K562 (cell line): ENCODE measurements around the gene PRIM1. TPM values are rescaled to one million over a fixed set of nuclear protein-coding genes. Genes with fewer than 3 reads are reported as not detected.

ENCODE experiments used
- ETS2 ChIP-seq: IDR thresholded peaks from 2 replicates; pipeline ENCODE4 v1.6.1; 2016; ENCODE audit warnings: borderline replicate concordance, missing genetic modification characterization, mild to moderate bottlenecking, moderate library complexity, missing compliant biosample characterization; ENCODE audit not compliant: poor library complexity, severe bottlenecking
- KLF6 ChIP-seq: fragments of 250-450 bp; sonication (Bioruptor Pico); IDR thresholded peaks from 2 replicates; pipeline ENCODE4 v1.4.0; 2020; ENCODE audit warnings: mild to moderate bottlenecking, moderate library complexity, borderline replicate concordance
- LCOR ChIP-seq: sonication (generic); formaldehyde crosslinking; IDR thresholded peaks from 2 replicates; pipeline ENCODE4 v1.8.0; 2022; ENCODE audit warnings: mild to moderate bottlenecking, missing genetic modification reagents
- MEF2D ChIP-seq: conservative IDR thresholded peaks from 2 replicates; pipeline ENCODE4 v1.6.1; 2016; ENCODE audit warnings: low read depth, missing genetic modification characterization, missing compliant biosample characterization
- NFIC ChIP-seq: fragments of 450-650 bp; IDR thresholded peaks from 2 replicates; pipeline ENCODE4 v1.6.1; 2017; ENCODE audit warnings: mild to moderate bottlenecking, inconsistent platforms
- RBM17 ChIP-seq: fragments of 200-400 bp; formaldehyde crosslinking; IDR thresholded peaks from 2 replicates; pipeline ENCODE4 v1.6.1; 2017; ENCODE audit warnings: low read depth, mild to moderate bottlenecking, low read length, borderline replicate concordance
- SIX5 ChIP-seq, 2 experiments: IDR thresholded peaks; 2 replicates each; pipeline ENCODE4 v1.6.1; 2011; ENCODE audit warnings: low read length in 2 of 2, borderline replicate concordance in 1 of 2, low read depth in 1 of 2, mild to moderate bottlenecking in 1 of 2, moderate library complexity in 1 of 2; ENCODE audit not compliant: insufficient read depth in 1 of 2
- SMAD2 ChIP-seq: fragments of 150-350 bp; IDR thresholded peaks from 2 replicates; pipeline ENCODE4 v1.6.1; 2014; ENCODE audit warnings: low read depth, mild to moderate bottlenecking, low read length
- SOX6 ChIP-seq: fragments of 450-650 bp; IDR thresholded peaks from 2 replicates; pipeline ENCODE4 v1.6.1; 2014; ENCODE audit warnings: mild to moderate bottlenecking
- ZBTB7A ChIP-seq: IDR thresholded peaks from 2 replicates; pipeline ENCODE4 v1.6.1; 2011; ENCODE audit warnings: low read depth, mild to moderate bottlenecking, low read length, moderate library complexity, borderline replicate concordance; ENCODE audit not compliant: control insufficient read depth
- ZNF133 ChIP-seq: fragments of 250-450 bp; sonication (Bioruptor Pico); IDR thresholded peaks from 2 replicates; pipeline ENCODE4 v1.4.0; 2020; ENCODE audit warnings: mild to moderate bottlenecking
- ZNF212 ChIP-seq: fragments of 450-650 bp; formaldehyde crosslinking; IDR thresholded peaks from 2 replicates; pipeline ENCODE4 v1.4.0; 2020; ENCODE audit warnings: mild to moderate bottlenecking
- ZNF232 ChIP-seq: sonication (generic); formaldehyde crosslinking; IDR thresholded peaks from 2 replicates; pipeline ENCODE4 v1.8.0; 2022; ENCODE audit warnings: mild to moderate bottlenecking, missing genetic modification reagents
- ZNF830 ChIP-seq: fragments of 250-450 bp; sonication (Bioruptor Pico); IDR thresholded peaks from 2 replicates; pipeline ENCODE4 v1.5.0; 2021; ENCODE audit warnings: mild to moderate bottlenecking
- polyA plus RNA-seq, 8 experiments: library from polyadenylated mRNA; depleted of rRNA in 4 of 8; stranded (reverse) in 5 of 8; unstranded in 3 of 8; fragments of >200 nt; fragmentation: Nextera tagmentation in 2 of 8; fragmentation: Illumina TruSeq in 1 of 8; extraction: Ambion mirVana in 2 of 8; extraction: Trizol in 1 of 8; gene quantifications; 2 replicates each; pipeline versions ENCODE4 v1.2.1 to v1.2.3, GENCODE V29; 2011 to 2014; ENCODE audit warnings: inconsistent platforms in 1 of 8, missing spikeins in 1 of 8
- total RNA-seq, 7 experiments: library from RNA; depleted of rRNA in 6 of 7; stranded (reverse); fragments of >200 nt in 6 of 7; fragmentation: Illumina TruSeq in 2 of 7; extraction: Trizol in 2 of 7; gene quantifications; 2 replicates each; pipeline versions ENCODE4 v1.2.1 to v1.2.3, GENCODE V29; 2011 to 2021; ENCODE audit warnings: low replicate concordance in 1 of 7
- TF ChIP-seq, protein P1 (sequence below): sonication (generic); formaldehyde crosslinking; IDR thresholded peaks from 2 replicates; pipeline ENCODE4 v1.8.0; 2022; ENCODE audit warnings: mild to moderate bottlenecking, missing genetic modification reagents
- TF ChIP-seq, protein P2 (sequence below): fragments of 250-450 bp; sonication (Bioruptor Pico); IDR thresholded peaks from 2 replicates; pipeline ENCODE4 v1.5.0; 2021; ENCODE audit warnings: mild to moderate bottlenecking, moderate library complexity
- TF ChIP-seq, protein P3 (sequence below): fragments of 250-450 bp; sonication (Bioruptor Pico); IDR thresholded peaks from 2 replicates; pipeline ENCODE4 v1.8.0; 2022; ENCODE audit warnings: moderate library complexity, mild to moderate bottlenecking, inconsistent platforms

Gene PRIM1
- total and polyA plus RNA-seq, 9 of the 15 experiments (the other 6 are each of a cell fraction or from before 2014, with no cell fraction given): 67.2 to 179 (median 140) TPM

DNA sequence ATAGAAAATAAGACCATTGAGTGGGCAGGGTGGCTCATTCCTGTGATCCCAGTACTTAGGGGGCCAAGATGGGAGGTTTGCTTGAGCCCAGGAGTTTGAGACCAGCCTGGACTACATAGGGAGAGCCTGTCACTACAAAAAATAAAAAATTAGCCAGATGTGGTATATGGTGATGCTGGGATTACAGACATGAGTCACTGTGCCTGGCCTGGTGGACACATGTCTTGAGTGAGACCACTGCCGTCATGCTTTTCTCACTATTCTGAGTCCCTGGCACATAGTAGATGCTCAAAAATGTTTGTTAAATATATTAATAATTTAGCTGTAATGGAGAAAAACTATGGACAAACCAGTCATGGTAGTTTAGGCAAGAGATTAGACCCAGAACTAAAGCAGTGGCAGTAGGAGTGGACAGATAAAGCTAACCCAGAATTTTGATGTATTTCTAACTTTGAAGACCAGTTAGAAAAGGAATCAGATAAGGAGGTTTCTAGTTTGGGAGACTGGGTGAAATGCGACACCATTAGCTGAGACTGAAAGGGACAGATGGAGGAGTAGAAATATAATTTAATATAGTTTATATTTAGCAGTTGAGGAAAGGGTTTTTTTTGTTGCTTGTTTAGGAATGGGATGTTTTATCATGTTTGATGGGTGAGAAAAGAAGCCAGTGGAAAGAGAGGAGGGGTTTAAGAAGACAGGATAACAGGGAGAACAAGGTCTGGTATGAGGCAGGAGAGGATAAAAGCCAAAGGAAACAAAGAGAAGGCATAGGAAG, 56.6 kb downstream of the PRIM1 start (continued):
- TF ChIP-seq ETS2 (tag) (no peak), SOX6 (no peak), SMAD2 (no peak), ZNF830 (CRISPR knock-in tag) (no peak), SIX5 (IDR thresholded peaks at IDR 0.05; ENCODE audit: borderline replicate concordance in 1 of 2, insufficient read depth in 1 of 2, low read depth in 1 of 2, low read length in 2 of 2) (no peak), NFIC (no peak), ZNF133 (CRISPR knock-in tag) (no peak), ZNF232 (CRISPR knock-in tag) (no peak), ZNF212 (CRISPR knock-in tag) (no peak), KLF6 (no peak), RBM17 (no peak), MEF2D (tag) (no peak), LCOR (CRISPR knock-in tag) (no peak), ZBTB7A (no peak)
- TF ChIP-seq, protein P1, sequence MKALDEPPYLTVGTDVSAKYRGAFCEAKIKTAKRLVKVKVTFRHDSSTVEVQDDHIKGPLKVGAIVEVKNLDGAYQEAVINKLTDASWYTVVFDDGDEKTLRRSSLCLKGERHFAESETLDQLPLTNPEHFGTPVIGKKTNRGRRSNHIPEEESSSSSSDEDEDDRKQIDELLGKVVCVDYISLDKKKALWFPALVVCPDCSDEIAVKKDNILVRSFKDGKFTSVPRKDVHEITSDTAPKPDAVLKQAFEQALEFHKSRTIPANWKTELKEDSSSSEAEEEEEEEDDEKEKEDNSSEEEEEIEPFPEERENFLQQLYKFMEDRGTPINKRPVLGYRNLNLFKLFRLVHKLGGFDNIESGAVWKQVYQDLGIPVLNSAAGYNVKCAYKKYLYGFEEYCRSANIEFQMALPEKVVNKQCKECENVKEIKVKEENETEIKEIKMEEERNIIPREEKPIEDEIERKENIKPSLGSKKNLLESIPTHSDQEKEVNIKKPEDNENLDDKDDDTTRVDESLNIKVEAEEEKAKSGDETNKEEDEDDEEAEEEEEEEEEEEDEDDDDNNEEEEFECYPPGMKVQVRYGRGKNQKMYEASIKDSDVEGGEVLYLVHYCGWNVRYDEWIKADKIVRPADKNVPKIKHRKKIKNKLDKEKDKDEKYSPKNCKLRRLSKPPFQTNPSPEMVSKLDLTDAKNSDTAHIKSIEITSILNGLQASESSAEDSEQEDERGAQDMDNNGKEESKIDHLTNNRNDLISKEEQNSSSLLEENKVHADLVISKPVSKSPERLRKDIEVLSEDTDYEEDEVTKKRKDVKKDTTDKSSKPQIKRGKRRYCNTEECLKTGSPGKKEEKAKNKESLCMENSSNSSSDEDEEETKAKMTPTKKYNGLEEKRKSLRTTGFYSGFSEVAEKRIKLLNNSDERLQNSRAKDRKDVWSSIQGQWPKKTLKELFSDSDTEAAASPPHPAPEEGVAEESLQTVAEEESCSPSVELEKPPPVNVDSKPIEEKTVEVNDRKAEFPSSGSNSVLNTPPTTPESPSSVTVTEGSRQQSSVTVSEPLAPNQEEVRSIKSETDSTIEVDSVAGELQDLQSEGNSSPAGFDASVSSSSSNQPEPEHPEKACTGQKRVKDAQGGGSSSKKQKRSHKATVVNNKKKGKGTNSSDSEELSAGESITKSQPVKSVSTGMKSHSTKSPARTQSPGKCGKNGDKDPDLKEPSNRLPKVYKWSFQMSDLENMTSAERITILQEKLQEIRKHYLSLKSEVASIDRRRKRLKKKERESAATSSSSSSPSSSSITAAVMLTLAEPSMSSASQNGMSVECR (CRISPR knock-in tag): no peak
- TF ChIP-seq, protein P2, sequence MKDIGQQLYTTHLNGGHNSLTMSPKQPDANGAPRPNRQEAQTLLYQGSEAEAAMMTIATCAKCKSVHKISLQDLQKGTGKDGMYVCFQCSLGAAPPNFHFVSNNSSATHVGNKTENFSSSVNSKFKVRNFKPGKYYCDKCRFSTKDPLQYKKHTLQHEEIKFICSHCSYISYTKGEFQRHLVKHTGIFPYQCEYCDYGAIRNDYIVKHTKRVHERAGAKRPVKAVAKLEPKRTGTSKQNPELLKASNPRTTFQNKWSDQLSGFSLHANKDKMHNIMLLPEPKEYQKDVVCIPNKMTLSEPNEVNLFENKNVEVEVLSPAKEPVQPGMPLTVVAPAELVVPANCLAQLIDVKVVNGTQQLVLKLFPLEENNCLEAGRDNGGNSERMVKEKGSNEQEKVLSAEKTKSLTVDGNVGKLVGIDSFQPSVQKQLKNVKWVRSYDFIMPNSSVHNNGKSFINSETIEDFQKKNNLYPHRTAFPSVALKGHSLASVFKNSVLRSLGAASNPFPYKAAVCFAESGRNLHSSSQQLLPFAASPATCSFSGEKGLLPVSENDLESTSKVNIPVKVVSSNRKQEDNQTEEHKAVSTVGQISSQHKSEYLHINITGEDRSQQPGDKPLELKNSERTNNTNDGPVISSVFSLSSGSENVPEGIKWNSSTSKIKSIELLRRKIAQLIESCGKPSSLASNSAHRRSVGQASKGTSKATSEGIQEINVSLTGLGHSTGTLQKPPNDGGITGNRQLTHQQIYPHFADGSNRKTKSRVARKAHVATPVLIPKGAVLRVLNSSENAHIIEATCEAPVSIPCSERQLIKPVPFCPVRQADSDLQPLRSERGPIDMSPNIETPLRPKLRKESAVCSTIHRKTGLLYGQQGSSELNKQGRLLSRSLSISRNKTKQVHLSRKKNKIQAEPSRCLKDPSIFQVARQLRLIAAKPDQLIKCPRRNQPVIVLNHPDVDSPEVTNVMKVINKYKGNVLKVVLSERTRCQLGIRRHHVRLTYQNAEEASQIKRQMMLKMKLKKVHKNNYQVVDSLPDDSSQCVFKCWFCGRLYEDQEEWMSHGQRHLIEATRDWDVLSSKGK (CRISPR knock-in tag): no peak
- TF ChIP-seq, protein P3, sequence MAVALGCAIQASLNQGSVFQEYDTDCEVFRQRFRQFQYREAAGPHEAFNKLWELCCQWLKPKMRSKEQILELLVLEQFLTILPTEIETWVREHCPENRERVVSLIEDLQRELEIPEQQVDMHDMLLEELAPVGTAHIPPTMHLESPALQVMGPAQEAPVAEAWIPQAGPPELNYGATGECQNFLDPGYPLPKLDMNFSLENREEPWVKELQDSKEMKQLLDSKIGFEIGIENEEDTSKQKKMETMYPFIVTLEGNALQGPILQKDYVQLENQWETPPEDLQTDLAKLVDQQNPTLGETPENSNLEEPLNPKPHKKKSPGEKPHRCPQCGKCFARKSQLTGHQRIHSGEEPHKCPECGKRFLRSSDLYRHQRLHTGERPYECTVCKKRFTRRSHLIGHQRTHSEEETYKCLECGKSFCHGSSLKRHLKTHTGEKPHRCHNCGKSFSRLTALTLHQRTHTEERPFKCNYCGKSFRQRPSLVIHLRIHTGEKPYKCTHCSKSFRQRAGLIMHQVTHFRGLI (CRISPR knock-in tag): no peak
